DMS53 treated with DMSO at 0.1 percent for 48 hours (cell line): ENCODE results near the gene MAPK11.
"Not testable (repeated sequence)": the region's sequence is repeated elsewhere in the genome, so short reads cannot be mapped to it uniquely, and the experiment has no call there.

Source experiments
- DNase-seq: peaks from one replicate; lab custom pipeline; 2025; ENCODE audit not compliant: unreplicated experiment; lab: John Stamatoyannopoulos, UW

The MAPK11 gene

GRCh38 chr22:50278956-50279619, 8.9 kb upstream of the MAPK11 start:
- DNase-seq, result no peak

DNA sequence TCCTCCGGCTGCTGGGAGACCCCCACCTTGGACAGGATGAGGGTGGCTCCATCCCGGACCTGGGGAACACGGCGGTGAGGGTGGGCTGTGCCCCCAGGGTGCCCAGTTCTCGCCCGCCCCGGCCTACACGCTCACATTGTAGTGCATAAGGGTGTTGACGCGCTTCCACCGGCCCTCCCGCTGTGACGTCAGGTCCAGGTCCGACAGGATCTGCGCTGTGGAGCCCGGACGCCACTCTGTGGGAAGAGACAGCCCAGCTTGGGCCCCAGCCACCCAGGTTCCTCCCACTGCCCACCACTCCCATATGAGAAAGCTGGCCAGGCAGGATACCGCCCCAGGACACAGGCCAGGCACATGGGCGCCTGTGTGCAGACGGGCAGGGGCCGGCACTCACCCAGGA, 8.3 kb upstream of the MAPK11 start:
- no peak for DNase-seq

DNA sequence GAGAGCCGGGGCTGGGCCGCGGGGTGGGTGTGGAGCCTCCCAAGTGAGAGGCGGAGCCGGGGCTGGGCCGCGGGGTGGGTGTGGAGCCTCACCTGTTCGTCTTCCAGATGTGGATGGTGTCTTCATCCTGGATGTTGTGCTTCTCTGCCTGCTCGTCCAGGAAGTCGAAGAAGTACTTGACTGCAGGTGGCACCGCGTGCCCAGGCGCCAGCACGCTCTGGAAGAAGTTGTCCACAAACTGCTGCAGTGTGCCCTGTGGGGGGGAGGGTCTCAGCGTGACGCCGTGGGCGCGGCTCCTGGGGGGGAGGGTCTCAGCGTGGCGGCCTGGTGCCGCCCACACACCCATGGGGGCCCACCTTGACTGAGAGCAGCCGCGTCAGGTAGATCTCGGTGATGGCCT, 7.6 kb upstream of the MAPK11 start:
- DNase-seq, result no peak

- DNase-seq, result no peak
Measured at GRCh38 chr22:50276143-50276542, 6.0 kb upstream of the MAPK11 start.

DNA sequence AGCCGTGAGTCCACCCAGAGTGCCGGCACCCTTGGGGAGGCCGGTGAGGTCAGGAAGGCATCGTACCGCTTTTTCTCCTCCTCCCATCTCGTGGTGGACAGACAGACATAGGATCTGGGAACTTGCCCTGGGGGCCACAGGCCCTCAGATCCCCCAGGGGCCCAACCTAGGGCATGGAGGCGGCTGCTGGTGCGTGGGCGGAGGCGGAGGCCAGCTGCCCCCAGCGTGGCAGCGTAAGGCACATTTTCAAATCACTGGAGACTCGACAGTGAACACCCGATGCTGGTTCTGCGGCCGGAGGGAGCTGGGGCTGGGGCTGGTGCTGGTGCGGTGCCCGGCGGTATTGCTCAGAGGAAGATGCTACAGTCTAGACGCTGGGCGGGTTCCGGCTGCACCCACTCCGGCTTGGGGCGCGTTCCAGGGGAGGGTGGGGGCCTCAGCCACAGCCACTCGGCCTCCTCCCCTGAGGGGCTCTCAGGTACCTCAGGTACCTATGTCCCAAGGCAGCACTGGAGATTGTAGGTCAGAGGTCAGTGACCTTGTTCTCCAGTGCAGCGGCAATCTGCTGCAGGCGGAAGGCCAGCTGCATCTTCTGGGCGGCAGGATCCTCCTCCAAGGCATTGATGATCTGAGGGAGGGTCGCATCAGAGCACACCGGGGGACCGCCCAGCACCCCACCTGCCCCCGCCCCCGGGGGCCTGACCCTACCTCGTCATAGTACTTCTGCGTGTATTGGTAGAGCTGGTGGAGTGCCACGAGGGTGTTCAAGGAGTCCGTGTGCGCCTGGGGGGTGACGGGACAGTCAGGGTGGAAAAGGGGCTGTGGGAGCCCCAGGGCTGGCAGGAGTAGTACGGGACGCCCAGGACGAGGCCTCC, 5.2 kb upstream of the MAPK11 start:
- DNase-seq, result no peak

DNA sequence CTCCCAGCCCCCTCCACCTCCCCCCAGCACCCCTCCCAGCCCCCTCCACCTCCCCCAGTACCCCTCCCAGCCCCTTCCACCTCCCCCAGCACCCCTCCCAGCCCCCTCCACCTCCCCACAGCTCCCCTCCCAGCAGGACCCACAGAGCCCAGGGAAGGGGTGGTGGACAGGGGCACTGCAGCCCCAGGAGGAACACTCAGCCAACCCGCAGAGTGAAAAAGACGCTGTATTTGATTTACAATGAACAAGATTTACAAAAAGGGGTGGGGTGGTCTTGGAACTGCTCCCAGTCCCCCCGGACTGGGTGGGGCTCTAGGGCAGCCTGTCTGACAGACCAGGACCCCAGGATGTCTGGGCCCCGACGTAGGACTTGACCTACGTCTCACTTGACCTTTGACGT, 4.6 kb upstream of the MAPK11 start:
- DNase-seq, result no peak

DNA sequence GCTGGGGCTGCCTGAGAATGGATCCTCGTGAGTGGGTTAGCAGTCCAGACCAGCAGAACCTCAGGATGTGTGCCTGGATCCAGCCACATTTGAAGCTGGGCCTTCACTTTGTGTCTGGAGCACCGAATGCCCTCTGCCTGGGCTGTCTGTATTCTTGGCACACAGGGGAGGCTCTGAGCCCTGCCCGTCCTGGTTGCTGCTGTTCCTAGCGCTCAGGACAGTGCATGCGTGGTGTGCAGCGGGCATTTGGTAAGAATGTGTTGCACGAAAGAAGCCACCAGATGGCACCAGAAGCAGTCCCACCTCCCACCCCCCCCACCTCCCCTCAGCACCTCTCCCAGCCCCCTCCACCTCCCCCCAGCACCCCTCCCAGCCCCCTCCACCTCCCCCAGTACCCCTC, 4.1 kb upstream of the MAPK11 start:
- DNase-seq, result peak; percentile 33

- not testable (repeated sequence) for DNase-seq
Measured at GRCh38 chr22:50273781-50274180, 3.6 kb upstream of the MAPK11 start.

GRCh38 chr22:50273352-50273751, 3.2 kb upstream of the MAPK11 start:
- DNase-seq, result not testable (repeated sequence)

DNA sequence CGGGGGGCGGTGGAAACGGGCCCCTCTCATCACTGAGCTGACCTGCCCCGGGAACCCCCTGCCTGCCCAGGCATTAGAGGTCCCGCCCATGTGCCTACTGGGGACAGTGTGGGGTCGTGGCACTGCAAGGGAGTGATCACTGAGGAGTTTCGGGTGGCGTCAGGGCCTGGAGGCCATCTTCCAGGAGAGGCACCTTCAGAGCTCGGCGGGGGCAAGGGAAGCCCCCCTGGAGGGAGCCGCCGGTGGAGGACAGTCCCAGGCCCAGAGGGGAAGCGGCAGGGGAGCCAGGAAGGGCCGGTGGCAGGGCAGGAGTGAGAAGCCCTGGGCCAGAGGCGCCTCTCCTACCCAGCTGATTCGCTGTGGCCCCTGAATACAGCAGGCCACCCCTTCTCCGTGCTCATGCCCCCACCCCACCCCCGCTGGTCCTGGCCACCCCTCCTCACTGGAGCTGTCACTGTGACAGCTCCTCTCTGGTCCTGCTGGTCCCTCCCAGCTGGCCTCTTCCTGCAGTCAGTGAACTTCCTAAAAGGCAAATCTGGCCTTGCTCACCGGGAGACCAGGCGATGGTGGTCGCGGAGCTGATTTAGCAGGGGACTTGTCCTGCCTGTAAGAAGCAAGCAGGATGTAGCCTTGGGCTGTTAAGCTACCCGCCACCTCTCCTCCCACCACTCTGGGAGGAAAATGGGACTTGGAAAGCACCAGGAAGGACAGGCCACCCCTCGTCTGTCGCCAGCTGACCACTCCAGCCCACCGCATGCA, 2.0 kb upstream of the MAPK11 start:
- DNase-seq, result no peak

DNA sequence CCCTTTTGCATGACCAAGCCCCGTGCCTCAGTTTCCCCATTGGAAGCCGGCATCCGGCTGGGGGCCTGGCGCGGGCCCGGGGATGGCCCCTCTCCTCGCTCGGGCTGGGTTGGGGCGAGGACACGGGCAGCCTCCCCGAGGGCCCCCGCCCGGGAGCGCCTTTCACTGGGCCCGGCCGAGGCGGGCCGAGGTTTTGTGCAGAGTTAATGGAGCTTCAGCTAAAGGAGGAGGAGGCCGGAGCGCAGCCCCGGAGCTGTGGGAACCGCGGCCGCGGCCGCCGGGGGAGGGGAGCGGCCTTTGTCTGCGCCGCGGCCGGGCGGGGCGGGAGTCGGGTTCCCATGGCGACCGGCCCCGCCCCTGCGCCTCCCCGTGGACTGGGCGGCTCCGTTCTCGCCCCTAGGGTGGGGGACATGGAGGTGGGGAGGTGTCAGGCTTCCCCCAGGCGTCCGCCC, 1.4 kb upstream of the MAPK11 start:
- peak; percentile 33 for DNase-seq

DNA sequence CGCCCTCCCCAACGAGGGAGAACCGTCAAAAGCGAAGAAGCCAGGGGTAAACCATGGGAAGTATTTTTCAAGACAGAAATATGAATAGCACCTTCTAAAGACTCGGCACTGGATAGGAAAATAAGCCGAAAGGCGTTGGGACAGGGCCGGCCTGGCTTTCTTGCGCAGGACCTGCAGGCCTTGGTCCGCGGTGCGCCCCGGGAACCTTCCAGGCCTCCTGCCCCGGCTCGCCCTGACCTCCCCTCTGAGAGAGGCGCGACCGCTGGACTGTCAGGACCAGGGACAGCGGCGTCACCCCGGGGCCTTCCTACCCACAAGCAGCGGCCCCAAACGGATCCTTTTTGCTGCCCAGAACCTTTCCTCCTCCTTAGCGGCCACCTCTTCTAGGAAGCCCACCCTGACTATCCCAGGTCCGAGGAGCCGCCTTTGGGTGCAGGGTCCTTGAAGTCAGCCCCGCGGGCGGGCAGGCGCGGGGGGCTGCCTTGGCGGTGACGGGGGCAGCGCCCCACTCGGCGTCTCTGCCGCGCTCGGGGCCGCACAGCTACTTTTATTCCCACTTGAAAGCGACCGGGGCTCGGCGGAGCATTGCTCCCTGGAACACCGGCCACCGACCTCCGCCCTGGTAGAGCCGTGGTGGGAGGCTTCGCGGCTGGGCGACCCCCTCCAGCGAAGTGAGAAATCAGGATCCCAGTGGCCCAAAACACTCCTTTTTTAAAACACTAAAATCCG, 650 bp upstream of the MAPK11 start:
- DNase-seq, result no peak

DNA sequence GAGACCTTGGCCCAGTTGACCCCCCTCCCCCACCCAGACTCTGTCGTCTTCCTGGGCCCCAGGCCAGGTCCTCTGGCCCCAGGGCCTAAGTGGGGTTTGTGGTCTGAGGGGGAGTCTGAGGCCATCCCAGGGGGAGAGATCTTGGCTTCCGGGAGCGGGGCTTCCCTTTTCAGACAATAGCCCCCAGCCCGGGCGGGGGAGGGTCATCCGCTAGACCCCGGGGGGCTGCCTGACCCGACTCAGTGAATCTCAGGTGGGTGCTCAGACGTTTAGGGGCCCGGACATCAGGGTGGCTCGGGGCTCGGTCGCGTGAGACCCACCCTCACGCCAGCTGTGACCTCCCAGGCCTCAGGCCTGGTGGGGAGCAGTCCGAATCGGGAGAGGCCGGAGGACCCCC, 609 bp downstream of the MAPK11 start:
- DNase-seq, result no peak

GRCh38 chr22:50268655-50269113, 1.5 kb downstream of the MAPK11 start:
- peak; percentile 33 for DNase-seq

- DNase-seq, result no peak
Measured at GRCh38 chr22:50267591-50268390, 2.4 kb downstream of the MAPK11 start.

DNA sequence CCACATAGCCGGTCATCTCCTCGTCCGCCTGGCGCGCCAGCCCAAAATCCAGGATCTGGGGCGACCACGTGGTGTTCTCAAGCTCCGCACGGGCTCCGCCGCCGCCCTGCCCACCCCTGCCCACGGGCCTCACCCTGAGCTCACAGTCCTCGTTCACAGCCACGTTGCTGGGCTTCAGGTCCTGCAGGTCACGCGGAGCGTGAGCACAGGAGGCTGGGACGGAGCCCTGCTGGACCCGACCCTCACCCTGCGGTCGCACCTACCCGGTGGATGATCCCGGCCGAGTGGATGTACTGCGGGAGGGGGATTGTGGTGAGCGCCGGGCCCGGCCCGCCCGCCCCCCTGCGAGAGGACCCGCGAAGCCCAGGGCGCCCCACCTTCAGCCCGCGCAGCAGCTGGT, 3.2 kb downstream of the MAPK11 start:
- no peak for DNase-seq

- no peak for DNase-seq
Measured at GRCh38 chr22:50264946-50265669, 5.1 kb downstream of the MAPK11 start.

- DNase-seq, result no peak
Measured at GRCh38 chr22:50264104-50264745, 6.0 kb downstream of the MAPK11 start.
